ENCODE data around the gene FRMD4B. TPM values are rescaled to one million over a fixed set of nuclear protein-coding genes. Genes with fewer than 3 reads are reported as not detected.

FRMD4B gene
- total and polyA plus RNA-seq, 2 donors (not counting 3 experiments of a cell fraction or from before 2014, with no cell fraction given), result 66.4 to 89.7 TPM

- no TSS peak for BruUV-seq (replicated peaks)
- no peaks in the 10 kb centered on the region for H3K9me3 ChIP-seq (replicated peaks; ENCODE audit: control insufficient read depth, insufficient read depth, low read length)
- no peak overlapping the region for H3K9ac ChIP-seq (replicated peaks; ENCODE audit: extremely low read depth, insufficient read depth, low read length)
- FAIRE-seq, result no peak
- intact Hi-C loops (cut with micrococcal nuclease) (no loop called here), dilution Hi-C loops (cut with MboI; ENCODE audit: extremely low pct_ligation_motif_present, low sequenced_read_pairs) (no loop called here)
- no peak overlapping the region for H2AFZ ChIP-seq (ENCODE audit: low read depth, low read length)
- no peak overlapping the region for H3K4me3 ChIP-seq (replicated peaks in 1 of 3; ENCODE audit: insufficient read depth in 1 of 3, low read depth in 1 of 3, low read length in 3 of 3)
- peaks cover 29% of the 10 kb centered on the region for H3K4me1 ChIP-seq (ENCODE audit: control insufficient read depth, extremely low read depth, insufficient read depth, low read length)
- no peaks in the 10 kb centered on the region for H4K20me1 ChIP-seq (replicated peaks; ENCODE audit: control insufficient read depth, extremely low read depth, insufficient read depth, low read length)
- no peaks in the 10 kb centered on the region for H3K27me3 ChIP-seq (ENCODE audit: control insufficient read depth in 2 of 2, insufficient read depth in 2 of 2, low read length in 2 of 2)
- no peak overlapping the region for H3K4me2 ChIP-seq (ENCODE audit: insufficient read depth, low read length)
- H3K79me2 ChIP-seq (ENCODE audit: control insufficient read depth, insufficient read depth, low read length), result no peaks in the 10 kb centered on the region
- DNase-seq (ENCODE audit: low read depth, low spot score), result no peak
- H3K27ac ChIP-seq (ENCODE audit: insufficient read depth, low read depth, low read length), result no peak overlapping the region
- ChIA-PET POLR2A (no interaction called here), CTCF (interaction anchor here (0.8 to 1.5 kb wide), 5 partner anchors 13 to 131 kb away, joined by 3 to 4 read pairs (median 3); no protein-coding TSS in a partner anchor)
- no peaks in the 10 kb centered on the region for H3K9me1 ChIP-seq (replicated peaks; ENCODE audit: control insufficient read depth, extremely low read depth, insufficient read depth, low read length)
- TF ChIP-seq GATA2 (IDR thresholded peaks at IDR 0.05; ENCODE audit: insufficient read depth, insufficient read length, low read depth, low read length) (no peak), CTCF (IDR thresholded peaks at IDR 0.05; ENCODE audit: extremely low read depth in 1 of 2, insufficient read depth in 1 of 2, low read depth in 1 of 2, low read length in 2 of 2) (no peak), JUN (IDR thresholded peaks at IDR 0.05; ENCODE audit: borderline replicate concordance, insufficient read depth, insufficient read length, low read depth) (no peak), POLR2AphosphoS5 (IDR thresholded peaks at IDR 0.05; ENCODE audit: insufficient read depth, low read depth, low read length) (no peak), POLR2A (IDR thresholded peaks at IDR 0.05; ENCODE audit: low read depth, low read length) (no peak), EZH2 (IDR thresholded peaks at IDR 0.05; ENCODE audit: borderline replicate concordance, low read depth, low read length, severe bottlenecking) (no peak), FOS (IDR thresholded peaks at IDR 0.05; ENCODE audit: borderline replicate concordance, insufficient read depth, low read length) (no peak), MYC (IDR thresholded peaks at IDR 0.05; ENCODE audit: low read depth, low read length) (no peak), MAX (IDR thresholded peaks at IDR 0.05; ENCODE audit: insufficient read depth, insufficient read length) (no peak)
- H3K36me3 ChIP-seq (ENCODE audit: control insufficient read depth in 2 of 2, extremely low read depth in 1 of 2, insufficient read depth in 2 of 2, low read length in 2 of 2), result peaks cover 8 to 13% of the 10 kb centered on the region in 2 experiments
These were observed 92.8 kb downstream of the FRMD4B start for GRCh38 chr3:69292959-69293574.

All from endothelial cell of umbilical vein (primary cell).